DMS79 treated with DMSO at 0.1 percent for 48 hours (cell line): ENCODE data around the gene GDF11.
A peak's percentile ranks its signal among the peaks of the same experiment; 100 is the strongest.

Source experiments
- DNase-seq: peaks from one replicate; lab custom pipeline; 2025; lab: John Stamatoyannopoulos, UW

Gene GDF11

GRCh38 chr12:55742719-55743405 is at the start of gene GDF11:
TSS of gene GDF11 (plus strand) at chr12:55743122. CDS start at chr12:55743317, 195 bp downstream.
- DNase-seq = peak; percentile 50

- no peak for DNase-seq
These were observed 49.4 kb upstream of the GDF11 start for GRCh38 chr12:55693323-55694187.

- no peak for DNase-seq
These were observed 48.8 kb upstream of the GDF11 start for GRCh38 chr12:55694188-55694515.

- DNase-seq = no peak
These were observed 48.3 kb upstream of the GDF11 start for GRCh38 chr12:55694651-55695050.

GRCh38 chr12:55695349-55695748 is 47.6 kb upstream of the GDF11 start:
- DNase-seq = no peak

- DNase-seq = no peak
These were observed 46.8 kb upstream of the GDF11 start for GRCh38 chr12:55696141-55696540.

GRCh38 chr12:55696796-55697462 is 46.0 kb upstream of the GDF11 start:
- DNase-seq = no peak

GRCh38 chr12:55697686-55698085 is 45.2 kb upstream of the GDF11 start:
- no peak for DNase-seq

GRCh38 chr12:55698241-55698955 is 44.5 kb upstream of the GDF11 start:
- DNase-seq = no peak

GRCh38 chr12:55698965-55699364 is 44.0 kb upstream of the GDF11 start:
- DNase-seq = no peak

- no peak for DNase-seq
These were observed 43.4 kb upstream of the GDF11 start for GRCh38 chr12:55699471-55700055.

- DNase-seq = no peak
These were observed 42.5 kb upstream of the GDF11 start for GRCh38 chr12:55700255-55701018.

- DNase-seq = no peak
These were observed 40.1 kb upstream of the GDF11 start for GRCh38 chr12:55702861-55703260.

- DNase-seq = no peak
These were observed 39.6 kb upstream of the GDF11 start for GRCh38 chr12:55703288-55703687.

GRCh38 chr12:55703901-55704761 is 38.8 kb upstream of the GDF11 start:
- no peak for DNase-seq

GRCh38 chr12:55704824-55705718 is 37.9 kb upstream of the GDF11 start:
- no peak for DNase-seq

GRCh38 chr12:55705782-55706402 is 37.0 kb upstream of the GDF11 start:
- no peak for DNase-seq

- no peak for DNase-seq
These were observed 36.2 kb upstream of the GDF11 start for GRCh38 chr12:55706568-55707218.
